SK-N-MC (cell line): Measurements from ENCODE around the gene C4orf50.

Experiments used
- EZH2 ChIP-seq: fragments of 200-600 bp; sonication (generic); IDR thresholded peaks from one replicate; pipeline ENCODE4 v1.6.1; 2017; ENCODE audit warnings: antibody characterized with exemption
- POLR2AphosphoS5 ChIP-seq: IDR thresholded peaks from 2 replicates; pipeline ENCODE4 v1.6.1; 2012; ENCODE audit warnings: mild to moderate bottlenecking, low read depth, low read length, borderline replicate concordance

GRCh38 chr4:5996641-5997040 lies 21.6 kb downstream of the C4orf50 start:
- TF ChIP-seq EZH2 (no peak), POLR2AphosphoS5 (no peak)
